Measurements from ENCODE around the gene B4GALNT3. TPM values are rescaled to one million over a fixed set of nuclear protein-coding genes. Genes with fewer than 3 reads are reported as not detected.
A peak's percentile ranks its signal among the peaks of the same experiment; 100 is the strongest.

Gene B4GALNT3
- total and polyA plus RNA-seq, 2 experiments from 2014 or later, result 4.4 to 13.9 TPM

- TF ChIP-seq EZH2 (IDR thresholded peaks at IDR 0.05; ENCODE audit: borderline replicate concordance) (no peak), EZH2phosphoT487 (IDR thresholded peaks at IDR 0.05; ENCODE audit: low read depth, severe bottlenecking, unreplicated experiment) (no peak), CTCF (IDR thresholded peaks at IDR 0.05; ENCODE audit: poor library complexity) (no peak)
- H3K36me3 ChIP-seq (replicated peaks; ENCODE audit: insufficient read depth, low read depth), result no peaks in the 10 kb centered on the region
- WGBS (ENCODE audit: low lambda C conversion rate, missing lambda C conversion rate), result 50% methylated on average over 19 of the region's 19 CpGs
- no peaks in the 10 kb centered on the region for H4K20me1 ChIP-seq (ENCODE audit: insufficient read depth, poor library complexity, severe bottlenecking)
- H3K4me2 ChIP-seq, result peak overlapping the region; percentile 95
- no peaks in the 10 kb centered on the region for H3K27me3 ChIP-seq
- H3K4me1 ChIP-seq (ENCODE audit: insufficient read depth), result peaks cover 43% of the 10 kb centered on the region
- peak overlapping the region; percentile 90 for H3K27ac ChIP-seq
- no peaks in the 10 kb centered on the region for H3K9me2 ChIP-seq (replicated peaks; ENCODE audit: insufficient read depth)
- H3K9me3 ChIP-seq (ENCODE audit: low read depth), result no peaks in the 10 kb centered on the region
- no peak overlapping the region for H2AFZ ChIP-seq
- H3K79me2 ChIP-seq, result no peaks in the 10 kb centered on the region
- DNase-seq (ENCODE audit: low spot score), result peak; percentile 54
- no peak overlapping the region for H3K4me3 ChIP-seq
Measured at GRCh38 chr12:571795-572531, 112.2 kb downstream of the B4GALNT3 start.

GRCh38 chr12:572532-572899 lies 112.8 kb downstream of the B4GALNT3 start:
- H3K4me1 ChIP-seq (ENCODE audit: insufficient read depth), result peaks cover 43% of the 10 kb centered on the region
- H3K27me3 ChIP-seq, result no peaks in the 10 kb centered on the region
- H3K79me2 ChIP-seq, result no peaks in the 10 kb centered on the region
- no peak overlapping the region for H2AFZ ChIP-seq
- H4K20me1 ChIP-seq (ENCODE audit: insufficient read depth, poor library complexity, severe bottlenecking), result no peaks in the 10 kb centered on the region
- peak overlapping the region; percentile 95 for H3K4me2 ChIP-seq
- TF ChIP-seq CTCF (IDR thresholded peaks at IDR 0.05; ENCODE audit: poor library complexity) (no peak), EZH2phosphoT487 (IDR thresholded peaks at IDR 0.05; ENCODE audit: low read depth, severe bottlenecking, unreplicated experiment) (no peak), EZH2 (IDR thresholded peaks at IDR 0.05; ENCODE audit: borderline replicate concordance) (no peak)
- no peak for DNase-seq (ENCODE audit: low spot score)
- no peaks in the 10 kb centered on the region for H3K9me2 ChIP-seq (replicated peaks; ENCODE audit: insufficient read depth)
- no peak overlapping the region for H3K4me3 ChIP-seq
- H3K27ac ChIP-seq, result peak overlapping the region; percentile 90
- no peaks in the 10 kb centered on the region for H3K36me3 ChIP-seq (replicated peaks; ENCODE audit: insufficient read depth, low read depth)
- H3K9me3 ChIP-seq (ENCODE audit: low read depth), result no peaks in the 10 kb centered on the region
- WGBS (ENCODE audit: low lambda C conversion rate, missing lambda C conversion rate), result 88% methylated on average over 3 of the region's 3 CpGs

- Histone ChIP-seq H3K36me3 (replicated peaks; ENCODE audit: insufficient read depth, low read depth) (no peaks in the 10 kb centered on the region), H3K9me3 (ENCODE audit: low read depth) (no peaks in the 10 kb centered on the region), H3K27ac (no peak overlapping the region), H3K79me2 (no peaks in the 10 kb centered on the region), H3K4me2 (no peak overlapping the region), H2AFZ (no peak overlapping the region), H3K4me1 (ENCODE audit: insufficient read depth) (peaks cover 43% of the 10 kb centered on the region), H3K9me2 (replicated peaks; ENCODE audit: insufficient read depth) (no peaks in the 10 kb centered on the region), H3K4me3 (no peak overlapping the region), H4K20me1 (ENCODE audit: insufficient read depth, poor library complexity, severe bottlenecking) (no peaks in the 10 kb centered on the region), H3K27me3 (no peaks in the 10 kb centered on the region)
- no peak for DNase-seq (ENCODE audit: low spot score)
- TF ChIP-seq EZH2phosphoT487 (IDR thresholded peaks at IDR 0.05; ENCODE audit: low read depth, severe bottlenecking, unreplicated experiment), result no peak
- no peak for TF ChIP-seq CTCF (IDR thresholded peaks at IDR 0.05; ENCODE audit: poor library complexity)
- no peak for TF ChIP-seq EZH2 (IDR thresholded peaks at IDR 0.05; ENCODE audit: borderline replicate concordance)
- WGBS (ENCODE audit: low lambda C conversion rate, missing lambda C conversion rate), result 86% methylated on average over 5 of the region's 5 CpGs
Measured at GRCh38 chr12:573232-573631, 113.5 kb downstream of the B4GALNT3 start.

Data from hepatocyte (in vitro differentiated cells).